ENCODE measurements around the gene VPS26C. TPM values are rescaled to one million over a fixed set of nuclear protein-coding genes. Genes with fewer than 3 reads are reported as not detected.
A peak's percentile ranks its signal among the peaks of the same experiment; 100 is the strongest.

VPS26C gene
- total and polyA plus RNA-seq, 10 of the 15 experiments (the other 5 are each of a cell fraction or from before 2014, with no cell fraction given): 32.5 to 65.1 (median 48.0) TPM

- TF ChIP-seq, protein P1, sequence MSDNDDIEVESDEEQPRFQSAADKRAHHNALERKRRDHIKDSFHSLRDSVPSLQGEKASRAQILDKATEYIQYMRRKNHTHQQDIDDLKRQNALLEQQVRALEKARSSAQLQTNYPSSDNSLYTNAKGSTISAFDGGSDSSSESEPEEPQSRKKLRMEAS (IDR thresholded peaks at IDR 0.05; ENCODE audit: low read depth, low read length): peak; percentile 95
- TF ChIP-seq ETV6 (conservative IDR thresholded peaks at IDR 0.05 in 1 of 2, IDR thresholded peaks at IDR 0.05 in 1 of 2; ENCODE audit: borderline replicate concordance in 1 of 2, low read depth in 1 of 2) (0 out of 4 replicates have a peak, but pooled peaks of 1 of the 2 experiments have one; percentile 50), SREBF1 (IDR thresholded peaks at IDR 0.05; ENCODE audit: low read length) (no peak), MLLT1 (IDR thresholded peaks at IDR 0.05) (0 out of 2 replicates have a peak, but pooled peaks have one; percentile 36), CEBPB (IDR thresholded peaks at IDR 0.05; ENCODE audit: borderline replicate concordance in 1 of 2, low read depth in 2 of 2, low read length in 2 of 2) (no peak), CUX1 (IDR thresholded peaks at IDR 0.05; ENCODE audit: insufficient replicate concordance, low read depth, low read length) (no peak), TCF12 (IDR thresholded peaks at IDR 0.05; ENCODE audit: low read depth, low read length) (peak; percentile 59), ZNF384 (IDR thresholded peaks at IDR 0.05; ENCODE audit: borderline replicate concordance, low read depth, low read length) (no peak), GATAD2B (conservative IDR thresholded peaks at IDR 0.05; ENCODE audit: low read depth) (peak; percentile 89), EP300 (IDR thresholded peaks at IDR 0.05; ENCODE audit: borderline replicate concordance in 1 of 2, control insufficient read depth in 1 of 2, low read depth in 2 of 2, low read length in 2 of 2) (peak; percentile 43 to 49; a peak in 1 of 4 replicates), MXI1 (IDR thresholded peaks at IDR 0.05; ENCODE audit: low read depth, low read length) (peak; percentile 87), POLR2AphosphoS2 (IDR thresholded peaks at IDR 0.05; ENCODE audit: low read depth, low read length) (peak; percentile 69), TCF3 (IDR thresholded peaks at IDR 0.05; ENCODE audit: borderline replicate concordance, insufficient read depth, low read depth, low read length) (peak; percentile 42)
- TF ChIP-seq, protein P2, sequence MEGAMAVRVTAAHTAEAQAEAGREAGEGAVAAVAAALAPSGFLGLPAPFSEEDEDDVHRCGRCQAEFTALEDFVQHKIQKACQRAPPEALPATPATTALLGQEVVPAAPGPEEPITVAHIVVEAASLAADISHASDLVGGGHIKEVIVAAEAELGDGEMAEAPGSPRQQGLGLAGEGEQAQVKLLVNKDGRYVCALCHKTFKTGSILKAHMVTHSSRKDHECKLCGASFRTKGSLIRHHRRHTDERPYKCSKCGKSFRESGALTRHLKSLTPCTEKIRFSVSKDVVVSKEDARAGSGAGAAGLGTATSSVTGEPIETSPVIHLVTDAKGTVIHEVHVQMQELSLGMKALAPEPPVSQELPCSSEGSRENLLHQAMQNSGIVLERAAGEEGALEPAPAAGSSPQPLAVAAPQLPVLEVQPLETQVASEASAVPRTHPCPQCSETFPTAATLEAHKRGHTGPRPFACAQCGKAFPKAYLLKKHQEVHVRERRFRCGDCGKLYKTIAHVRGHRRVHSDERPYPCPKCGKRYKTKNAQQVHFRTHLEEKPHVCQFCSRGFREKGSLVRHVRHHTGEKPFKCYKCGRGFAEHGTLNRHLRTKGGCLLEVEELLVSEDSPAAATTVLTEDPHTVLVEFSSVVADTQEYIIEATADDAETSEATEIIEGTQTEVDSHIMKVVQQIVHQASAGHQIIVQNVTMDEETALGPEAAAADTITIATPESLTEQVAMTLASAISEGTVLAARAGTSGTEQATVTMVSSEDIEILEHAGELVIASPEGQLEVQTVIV (IDR thresholded peaks at IDR 0.05; ENCODE audit: borderline replicate concordance, partially characterized antibody): peak; percentile 43
Observed at GRCh38 chr21:37267269-37268185, at the start of gene VPS26C (continued).
